Dermis microvascular lymphatic vessel endothelial cell (primary cell): ENCODE data around the gene NCKAP5. TPM values are rescaled to one million over a fixed set of nuclear protein-coding genes. Genes with fewer than 3 reads are reported as not detected.
"Not testable (repeated sequence)": the region's sequence is repeated elsewhere in the genome, so short reads cannot be mapped to it uniquely, and the experiment has no call there.

Experiments used
- DNase-seq, 2 donors: peaks; one replicate each; pipeline versions ENCODE4 v3.0.0 to v3.0.0-alpha.2; 2010; ENCODE audit warnings: low read depth in 2 of 2
- total RNA-seq: library from RNA; depleted of rRNA; stranded (reverse); fragments of >200 nt; gene quantifications from 2 replicates; pipeline ENCODE4 v1.2.1, GENCODE V29; 2014

NCKAP5 gene
- total RNA-seq, 1 donor from 2014 or later, result under 0.01 TPM

GRCh38 chr2:133215477-133215876, 352.8 kb downstream of the NCKAP5 start:
- no peak for DNase-seq

GRCh38 chr2:133213651-133214050, 354.6 kb downstream of the NCKAP5 start:
- no peak for DNase-seq

- DNase-seq, result no peak
These were observed 358.9 kb downstream of the NCKAP5 start for GRCh38 chr2:133209325-133209724.

GRCh38 chr2:133206666-133207065, 361.6 kb downstream of the NCKAP5 start:
- DNase-seq, result not testable (repeated sequence)

GRCh38 chr2:133204421-133204820, 363.8 kb downstream of the NCKAP5 start:
- DNase-seq, result no peak

- DNase-seq, result peak in 1 of 2 donors; percentile 37
These were observed 367.4 kb downstream of the NCKAP5 start for GRCh38 chr2:133200684-133201421.

GRCh38 chr2:133198678-133199077, 369.6 kb downstream of the NCKAP5 start:
- DNase-seq, result no peak

GRCh38 chr2:133197156-133197555, 371.1 kb downstream of the NCKAP5 start:
- no peak for DNase-seq

- no peak for DNase-seq
These were observed 373.4 kb downstream of the NCKAP5 start for GRCh38 chr2:133194777-133195335.

- DNase-seq, result no peak
These were observed 374.0 kb downstream of the NCKAP5 start for GRCh38 chr2:133194362-133194655.

GRCh38 chr2:133193544-133194361, 374.5 kb downstream of the NCKAP5 start:
- no peak for DNase-seq

GRCh38 chr2:133192028-133192427, 376.2 kb downstream of the NCKAP5 start:
- DNase-seq, result no peak

GRCh38 chr2:133177196-133177595, 391.1 kb downstream of the NCKAP5 start:
- DNase-seq, result no peak

- no peak for DNase-seq
These were observed 392.3 kb downstream of the NCKAP5 start for GRCh38 chr2:133175926-133176325.

GRCh38 chr2:133173224-133173623, 395.0 kb downstream of the NCKAP5 start:
- DNase-seq, result no peak

- DNase-seq, result peak; percentile 17 to 55
These were observed 396.8 kb downstream of the NCKAP5 start for GRCh38 chr2:133171393-133172004.

GRCh38 chr2:133169274-133169912, 398.9 kb downstream of the NCKAP5 start:
- DNase-seq, result no peak

GRCh38 chr2:133167990-133168389, 400.3 kb downstream of the NCKAP5 start:
- no peak for DNase-seq

- no peak for DNase-seq
These were observed 401.0 kb downstream of the NCKAP5 start for GRCh38 chr2:133167223-133167622.

GRCh38 chr2:133166031-133166430, 402.2 kb downstream of the NCKAP5 start:
- DNase-seq, result no peak

- no peak for DNase-seq
These were observed 405.2 kb downstream of the NCKAP5 start for GRCh38 chr2:133163111-133163510.

- DNase-seq, result no peak
These were observed 409.8 kb downstream of the NCKAP5 start for GRCh38 chr2:133158442-133158841.
